GM18870 (cell line): ENCODE data around the gene RPS6KA2.
"Not testable (repeated sequence)": the region's sequence is repeated elsewhere in the genome, so short reads cannot be mapped to it uniquely, and the experiment has no call there.

Experiments
- ATAC-seq: cut with Tn5 transposase; IDR thresholded peaks from one replicate; pipeline ENCODE4 v1.9.1; 2021; ENCODE audit warnings: moderate library complexity; ENCODE audit not compliant: unreplicated experiment

RPS6KA2 gene

DNA sequence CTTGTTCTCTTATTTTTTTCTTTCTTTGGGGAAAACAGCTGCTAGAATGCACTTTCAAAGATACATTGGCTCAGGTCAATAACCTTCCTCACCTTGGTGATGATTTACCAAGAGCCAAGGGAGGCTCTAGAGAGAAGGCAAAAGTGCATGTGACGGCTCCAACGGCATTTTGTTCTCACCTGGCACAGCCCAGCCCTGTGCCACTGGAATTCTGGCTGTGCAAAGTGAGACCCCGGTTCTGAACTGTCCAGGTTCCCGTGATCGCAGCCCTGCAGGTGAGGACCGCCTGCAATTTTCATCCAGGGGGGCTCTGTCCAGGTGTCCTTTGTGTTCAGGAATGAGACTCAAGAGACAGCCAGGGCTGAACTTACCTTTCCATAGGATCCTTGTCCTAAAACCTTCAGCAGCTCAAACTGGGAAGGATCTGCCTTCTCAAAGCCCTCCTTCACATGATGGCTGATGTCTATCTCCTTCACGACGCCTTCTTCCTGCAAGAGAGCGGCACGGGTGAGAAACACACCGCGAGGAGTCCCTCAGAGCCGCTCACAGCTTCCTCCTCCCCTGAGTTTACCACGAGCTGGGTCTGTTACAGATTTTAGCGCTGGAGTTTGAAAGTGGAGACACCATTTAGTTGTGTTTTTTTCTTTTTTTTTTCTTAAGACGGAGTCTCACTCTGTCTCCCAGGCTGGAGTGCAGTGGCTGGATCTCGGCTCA lies 88.6 kb downstream of the RPS6KA2 start:
- ATAC-seq, result no peak

DNA sequence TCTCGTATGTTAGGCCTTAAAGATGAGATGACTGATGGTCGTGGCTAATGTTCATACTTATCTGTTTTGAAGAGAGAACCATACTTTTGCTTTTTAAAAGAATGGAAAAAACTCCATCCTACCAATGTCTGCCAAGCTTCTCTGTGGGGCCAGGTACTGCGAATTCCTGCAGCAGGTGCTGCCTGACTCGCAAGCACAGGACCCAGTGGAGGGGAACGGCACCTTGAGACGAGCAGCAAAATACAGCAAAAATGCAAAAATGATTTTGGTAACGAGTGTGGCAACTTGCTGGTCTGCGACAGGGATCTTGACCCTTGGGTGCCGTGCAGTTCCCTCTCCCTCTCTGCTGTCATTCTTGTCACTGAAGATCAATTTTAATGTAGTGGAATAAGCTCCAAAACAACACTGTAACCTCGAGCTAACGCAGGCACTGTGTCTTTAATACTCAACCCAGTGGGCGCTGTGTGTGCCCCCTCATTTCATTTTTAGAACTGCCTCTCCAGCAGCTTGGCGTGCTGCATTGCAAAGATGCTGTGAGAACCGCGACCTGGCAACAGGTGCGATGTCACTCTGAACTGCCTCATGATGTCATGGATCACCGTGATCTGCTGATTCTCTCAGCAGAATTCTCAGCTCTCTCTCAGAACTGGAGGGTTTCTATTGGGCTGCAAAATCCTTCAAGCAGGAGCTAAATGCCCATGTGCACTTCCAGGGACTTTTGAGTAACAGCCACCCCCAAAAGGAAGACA lies 92.2 kb downstream of the RPS6KA2 start:
- no peak for ATAC-seq

GRCh38 chr6:166533205-166533824 lies 93.7 kb downstream of the RPS6KA2 start:
- ATAC-seq, result no peak

DNA sequence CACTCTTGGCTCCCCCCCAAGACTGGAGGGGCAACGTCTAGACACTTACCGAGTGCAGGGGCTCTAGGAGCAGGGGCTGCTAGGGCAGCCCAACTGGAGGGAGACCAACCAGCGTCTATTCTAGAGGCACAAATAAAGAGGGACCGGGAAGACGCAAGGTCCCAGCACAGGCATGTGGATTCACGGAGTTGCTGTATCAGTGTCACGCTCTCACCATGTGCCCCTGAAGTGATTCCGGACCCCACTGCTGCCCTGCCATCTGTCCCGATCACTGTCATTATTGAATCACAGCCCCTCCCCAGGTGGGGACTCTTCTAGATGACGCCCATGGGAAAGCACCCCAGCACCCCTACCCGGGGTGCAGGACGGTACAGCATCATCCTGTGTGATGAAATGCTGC lies 94.7 kb downstream of the RPS6KA2 start:
- ATAC-seq, result no peak

- ATAC-seq, result no peak
These were observed 96.6 kb downstream of the RPS6KA2 start for GRCh38 chr6:166530211-166531095.

- ATAC-seq, result no peak
These were observed 97.5 kb downstream of the RPS6KA2 start for GRCh38 chr6:166529586-166529985.

DNA sequence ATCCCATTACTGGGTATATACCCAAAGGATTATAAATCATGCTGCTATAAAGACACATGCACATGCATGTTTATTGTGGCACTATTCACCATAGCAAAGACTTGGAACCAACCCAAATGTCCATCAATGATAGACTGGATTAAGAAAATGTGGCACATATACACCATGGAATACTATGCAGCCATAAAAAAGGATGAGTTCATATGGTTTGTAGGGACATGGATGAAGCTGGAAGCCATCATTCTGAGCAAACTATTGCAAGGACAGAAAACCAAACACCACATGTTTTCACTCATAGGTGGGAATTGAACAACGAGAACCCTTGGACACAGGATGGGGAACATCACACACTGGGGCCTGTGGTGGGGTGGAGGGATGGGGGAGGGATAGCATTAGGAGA lies 98.0 kb downstream of the RPS6KA2 start:
- ATAC-seq, result not testable (repeated sequence)

DNA sequence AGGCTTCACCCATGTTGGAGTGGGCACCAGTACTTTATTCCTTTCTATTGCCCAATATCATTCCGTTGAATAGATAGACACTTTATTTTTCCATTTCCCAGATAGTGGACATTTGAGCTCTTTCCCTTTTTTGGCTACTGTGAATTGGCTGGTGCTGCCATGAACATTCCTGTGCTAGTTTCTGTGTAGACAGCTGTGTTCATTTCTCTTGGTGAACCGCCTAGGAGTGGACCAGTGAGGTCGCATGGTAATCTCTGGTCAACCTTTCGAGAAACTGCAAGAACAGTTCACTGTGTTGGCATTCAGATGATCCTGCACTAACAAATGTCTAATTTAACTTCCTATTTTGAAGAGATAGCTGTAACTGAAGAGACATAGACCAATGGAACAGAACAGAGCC lies 99.2 kb downstream of the RPS6KA2 start:
- no peak for ATAC-seq

DNA sequence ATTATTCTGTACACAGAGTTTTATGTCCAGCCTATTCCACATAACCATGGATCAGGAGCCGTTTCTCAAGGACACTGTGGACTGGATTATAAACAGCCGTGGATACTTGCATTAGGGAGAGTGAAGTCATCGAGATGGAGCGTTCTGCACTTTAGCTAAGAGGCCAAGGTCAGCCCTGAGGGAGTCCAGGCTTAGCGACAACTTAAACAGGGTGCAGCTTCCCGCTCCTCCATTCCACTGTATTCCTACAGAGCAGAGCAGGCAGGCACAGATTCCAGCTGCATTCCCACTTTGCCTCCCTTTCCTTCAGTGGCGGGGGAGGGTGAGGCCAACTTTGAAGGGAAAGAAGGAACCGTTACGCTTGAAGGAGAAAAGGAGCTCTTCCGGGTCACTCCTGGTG lies 100.1 kb downstream of the RPS6KA2 start:
- ATAC-seq, result no peak

- no peak for ATAC-seq
These were observed 101.5 kb downstream of the RPS6KA2 start for GRCh38 chr6:166525567-166525966.

- no peak for ATAC-seq
These were observed 103.1 kb downstream of the RPS6KA2 start for GRCh38 chr6:166523782-166524559.

DNA sequence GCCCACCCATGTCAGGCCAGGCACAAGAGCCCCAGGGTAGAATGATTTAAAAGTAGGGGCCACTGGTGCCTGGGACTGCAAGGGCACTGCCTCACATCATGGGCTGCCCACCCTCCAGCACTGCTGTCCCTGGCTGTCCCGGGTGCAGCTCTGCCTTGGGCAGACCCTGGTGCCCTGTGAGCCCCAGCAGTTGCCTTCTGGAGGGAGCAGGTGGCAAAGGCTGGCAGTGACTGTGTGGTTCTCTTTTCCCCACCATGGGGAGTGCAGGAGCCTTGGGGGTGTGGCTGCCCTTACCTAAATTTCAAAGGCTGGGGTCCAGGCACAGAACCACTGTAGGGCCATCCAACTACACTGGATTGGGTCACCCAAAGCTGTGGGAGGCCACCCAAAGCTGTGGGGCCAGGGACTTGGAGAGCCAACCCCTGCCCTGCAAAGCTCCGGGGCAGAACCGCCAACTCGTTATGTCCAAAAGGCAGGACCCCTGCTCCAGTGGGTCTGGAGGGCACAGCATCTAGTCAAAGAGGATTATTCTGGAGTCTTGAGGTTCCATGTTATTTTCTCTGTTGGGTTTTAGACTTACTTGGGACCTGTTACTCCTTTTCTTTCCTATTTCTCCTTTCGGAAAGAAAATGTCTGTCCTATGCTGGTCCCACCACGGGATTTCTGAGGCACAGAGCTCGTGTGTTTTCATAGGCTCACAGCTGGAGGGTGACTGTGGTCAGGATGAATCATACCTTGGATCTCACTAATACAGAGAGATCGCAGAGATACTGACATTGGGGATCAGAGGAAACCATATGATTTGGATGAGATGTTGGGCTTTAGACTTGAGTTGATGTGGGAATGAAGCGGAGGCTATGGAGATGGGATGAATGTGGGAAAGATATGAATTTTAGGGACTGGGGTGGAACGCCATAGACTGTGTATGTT lies 105.9 kb downstream of the RPS6KA2 start:
- no peak for ATAC-seq

- ATAC-seq, result no peak
These were observed 110.7 kb downstream of the RPS6KA2 start for GRCh38 chr6:166516251-166516884.

GRCh38 chr6:166515072-166515810 lies 111.8 kb downstream of the RPS6KA2 start:
- no peak for ATAC-seq

DNA sequence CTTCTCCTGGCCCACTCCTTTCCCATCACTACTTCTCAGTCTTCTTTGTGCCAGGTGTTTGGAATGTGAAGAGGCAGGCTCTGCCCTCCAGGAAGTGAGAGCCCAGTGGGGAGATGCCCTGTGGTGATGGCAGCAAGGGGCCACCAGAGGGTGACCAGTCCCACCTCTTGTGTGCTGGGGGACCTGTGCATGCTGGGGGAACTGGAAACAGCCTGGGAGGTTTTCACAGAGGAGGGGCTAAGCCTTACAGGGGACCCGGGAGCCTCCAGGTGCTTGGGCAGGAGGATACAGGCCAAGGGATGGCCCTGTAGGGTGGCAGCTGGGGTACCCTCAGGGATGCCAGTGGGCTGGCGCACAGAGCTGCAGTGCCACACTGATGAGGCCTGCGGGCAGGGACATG lies 112.9 kb downstream of the RPS6KA2 start:
- no peak for ATAC-seq

- ATAC-seq, result peak; percentile 88
These were observed 114.5 kb downstream of the RPS6KA2 start for GRCh38 chr6:166512567-166512966.

GRCh38 chr6:166511316-166511715 lies 115.7 kb downstream of the RPS6KA2 start:
- no peak for ATAC-seq

DNA sequence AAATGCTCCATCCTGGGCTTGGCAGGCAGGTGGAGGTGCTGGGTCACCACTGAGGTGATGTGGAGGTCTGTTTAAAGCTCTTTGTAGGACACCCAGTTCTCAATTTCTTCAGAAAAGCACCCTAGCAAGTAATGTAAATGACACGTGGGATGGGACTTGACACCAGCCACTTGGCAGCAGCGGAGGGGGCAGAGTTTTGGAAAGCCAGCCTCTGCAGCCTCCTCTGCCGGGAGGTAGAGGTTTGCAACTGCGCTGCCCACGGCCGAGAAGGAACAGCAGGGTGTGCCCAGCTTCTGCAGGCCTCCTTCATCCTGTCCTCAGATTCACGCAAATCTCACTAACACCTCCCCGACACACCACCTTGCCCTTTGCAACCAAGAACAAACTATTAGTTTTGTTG lies 117.9 kb downstream of the RPS6KA2 start:
- ATAC-seq, result no peak
